ENCODE measurements around the gene PRR35. TPM values are rescaled to one million over a fixed set of nuclear protein-coding genes. Genes with fewer than 3 reads are reported as not detected.

PRR35 gene
- total RNA-seq, 1 experiment from 2014 or later = 0.28 TPM

DNA sequence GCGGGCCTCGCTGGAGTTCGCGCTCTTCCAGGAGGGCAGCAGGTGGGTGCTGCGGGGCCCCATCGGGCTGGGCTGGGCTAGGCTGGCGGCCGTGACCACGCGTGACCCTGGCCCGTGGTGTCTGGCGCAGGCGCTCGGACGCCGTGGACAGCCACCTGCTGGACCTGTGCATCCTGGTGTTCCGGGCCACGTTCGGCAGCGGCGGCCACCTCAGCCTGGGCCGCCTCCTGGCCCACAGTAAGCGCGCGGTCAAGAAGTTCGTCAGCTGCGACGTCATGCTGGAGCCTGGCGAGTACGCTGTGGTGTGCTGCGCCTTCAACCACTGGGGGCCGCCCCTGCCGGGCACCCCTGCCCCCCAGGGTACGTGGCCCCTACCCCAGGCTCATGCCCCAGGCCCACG, 8.0 kb upstream of the PRR35 start:
- Histone ChIP-seq H3K27me3 (ENCODE audit: control insufficient read depth, insufficient read depth, low read length) (no peaks in the 10 kb centered on the region), H3K36me3 (replicated peaks; ENCODE audit: control insufficient read depth, insufficient read depth, low read length) (no peaks in the 10 kb centered on the region), H3K4me3 (ENCODE audit: insufficient read depth, low read depth, low read length) (no peak overlapping the region)
- DNase-seq = no peak

GRCh38 chr16:553601-554296, 6.4 kb upstream of the PRR35 start:
- Histone ChIP-seq H3K27me3 (ENCODE audit: control insufficient read depth, insufficient read depth, low read length) (peaks cover under 1% of the 10 kb centered on the region; the same call in 1 of the 2 replicates), H3K36me3 (replicated peaks; ENCODE audit: control insufficient read depth, insufficient read depth, low read length) (no peaks in the 10 kb centered on the region), H3K4me3 (ENCODE audit: insufficient read depth, low read depth, low read length) (no peak overlapping the region)
- no peak for DNase-seq

DNA sequence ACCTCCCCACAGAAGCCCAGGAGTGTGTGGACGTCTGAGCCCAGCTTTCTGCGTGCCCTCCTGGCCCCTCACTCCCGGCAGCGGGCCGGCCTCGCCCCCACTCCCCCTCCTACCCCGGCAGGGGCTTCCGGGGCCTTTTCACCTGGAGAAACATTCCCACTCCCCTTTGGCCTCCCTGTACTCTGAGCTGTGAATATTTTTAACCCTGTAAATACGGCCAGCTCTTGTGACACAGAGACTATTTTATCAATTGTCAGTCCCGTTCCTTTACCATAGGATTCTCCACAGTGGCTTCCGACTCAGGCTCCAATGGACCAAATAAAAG, 5.9 kb upstream of the PRR35 start:
- H3K4me3 ChIP-seq (ENCODE audit: insufficient read depth, low read depth, low read length) = no peak overlapping the region
- DNase-seq = no peak
- no peaks in the 10 kb centered on the region for H3K36me3 ChIP-seq (replicated peaks; ENCODE audit: control insufficient read depth, insufficient read depth, low read length)
- peaks cover 6% of the 10 kb centered on the region for H3K27me3 ChIP-seq (ENCODE audit: control insufficient read depth, insufficient read depth, low read length)

DNA sequence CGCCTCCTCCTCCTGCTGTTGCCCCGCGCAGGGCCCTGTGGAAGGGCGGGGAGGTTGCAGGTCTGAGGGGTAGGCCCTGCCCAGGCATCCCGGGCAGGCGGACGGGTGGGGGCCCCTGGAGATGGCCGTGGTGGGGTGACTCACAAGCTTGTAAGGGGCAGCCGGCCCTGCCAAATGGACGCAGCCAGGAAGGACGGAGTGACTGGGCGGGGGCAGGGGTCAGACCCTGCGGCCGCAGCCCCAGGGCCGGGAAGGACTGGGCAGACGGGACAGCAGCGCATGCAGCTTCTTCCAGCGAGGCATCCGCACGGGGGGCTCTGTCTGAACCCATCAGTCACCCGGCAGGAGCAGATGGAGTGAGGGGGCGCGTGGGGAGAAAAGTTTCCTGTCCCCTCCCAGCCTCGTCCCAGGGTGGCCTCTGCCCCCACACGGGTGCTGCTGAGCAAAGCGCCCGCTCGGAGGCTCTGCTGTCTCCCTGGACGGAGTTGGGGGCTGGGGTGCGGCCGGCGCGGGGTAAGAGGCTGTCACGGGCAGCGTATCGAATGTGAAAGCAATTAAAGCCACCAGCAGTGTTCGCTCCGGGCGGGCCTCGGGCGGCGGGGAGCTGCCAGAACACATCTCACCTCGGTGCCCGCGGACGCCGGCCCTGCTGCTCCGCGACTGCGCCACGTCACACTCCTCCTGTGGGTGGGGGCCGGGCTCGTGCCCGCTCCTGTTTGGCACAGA, 5.4 kb upstream of the PRR35 start:
- Histone ChIP-seq H3K27me3 (ENCODE audit: control insufficient read depth, insufficient read depth, low read length) (peaks cover 11% of the 10 kb centered on the region), H3K36me3 (replicated peaks; ENCODE audit: control insufficient read depth, insufficient read depth, low read length) (no peaks in the 10 kb centered on the region), H3K4me3 (ENCODE audit: insufficient read depth, low read depth, low read length) (no peak overlapping the region)
- peak; percentile 76 for DNase-seq

- no peaks in the 10 kb centered on the region for H3K36me3 ChIP-seq (replicated peaks; ENCODE audit: control insufficient read depth, insufficient read depth, low read length)
- H3K27me3 ChIP-seq (ENCODE audit: control insufficient read depth, insufficient read depth, low read length) = peaks cover 17% of the 10 kb centered on the region
- no peak overlapping the region for H3K4me3 ChIP-seq (ENCODE audit: insufficient read depth, low read depth, low read length)
- peak; percentile 81 for DNase-seq
These were observed 4.4 kb upstream of the PRR35 start for GRCh38 chr16:555528-556473.

- H3K27me3 ChIP-seq (ENCODE audit: control insufficient read depth, insufficient read depth, low read length) = peaks cover 25% of the 10 kb centered on the region
- no peaks in the 10 kb centered on the region for H3K36me3 ChIP-seq (replicated peaks; ENCODE audit: control insufficient read depth, insufficient read depth, low read length)
- DNase-seq = peak; percentile 82
- no peak overlapping the region for H3K4me3 ChIP-seq (ENCODE audit: insufficient read depth, low read depth, low read length)
These were observed 3.6 kb upstream of the PRR35 start for GRCh38 chr16:556474-557173.

DNA sequence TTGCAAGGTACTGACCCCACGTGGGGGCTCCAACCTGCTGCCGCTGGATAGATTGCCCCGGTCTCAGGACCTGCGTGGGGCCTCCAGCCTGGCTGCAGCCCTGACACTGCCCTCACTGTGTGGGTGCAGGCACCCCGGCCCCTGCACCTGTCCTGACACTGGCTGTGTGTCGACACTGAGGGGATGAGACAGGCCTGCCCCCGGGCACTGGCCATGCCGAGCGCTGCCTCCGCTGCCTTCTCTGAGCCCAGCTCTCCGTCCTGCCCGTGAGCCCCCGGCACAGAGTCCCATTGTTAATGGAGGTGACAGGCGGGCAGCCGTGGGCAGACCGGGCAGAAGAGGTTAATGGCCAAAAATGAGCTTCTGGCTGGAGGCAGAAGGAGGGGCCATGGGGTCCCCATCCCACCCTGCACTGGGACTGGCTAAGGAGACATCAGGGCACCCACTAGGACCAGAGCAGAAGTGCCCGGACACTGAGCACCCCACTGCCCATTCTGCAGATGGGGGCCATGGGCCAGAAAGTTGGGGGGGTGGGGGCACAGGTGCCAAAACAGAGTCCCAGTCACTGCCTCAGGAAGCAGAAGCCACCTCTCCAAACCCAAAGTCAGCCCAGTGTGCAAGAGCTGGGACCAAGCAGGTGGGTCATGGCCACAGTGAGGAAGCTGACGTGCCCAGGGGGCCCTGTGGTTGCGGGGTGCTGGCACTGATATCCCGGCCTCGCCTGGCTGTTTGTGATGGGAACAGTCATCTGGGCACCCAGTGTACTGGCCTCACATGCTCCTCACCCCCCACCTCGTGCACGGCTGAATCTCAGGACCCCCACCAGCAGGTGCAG, 2.5 kb upstream of the PRR35 start:
- Histone ChIP-seq H3K36me3 (replicated peaks; ENCODE audit: control insufficient read depth, insufficient read depth, low read length) (no peaks in the 10 kb centered on the region), H3K27me3 (ENCODE audit: control insufficient read depth, insufficient read depth, low read length) (peaks cover 26% of the 10 kb centered on the region), H3K4me3 (ENCODE audit: insufficient read depth, low read depth, low read length) (no peak overlapping the region)
- DNase-seq = peak; percentile 72

- DNase-seq = peak; percentile 75
- Histone ChIP-seq H3K27me3 (ENCODE audit: control insufficient read depth, insufficient read depth, low read length) (peaks cover 26% of the 10 kb centered on the region), H3K36me3 (replicated peaks; ENCODE audit: control insufficient read depth, insufficient read depth, low read length) (no peaks in the 10 kb centered on the region), H3K4me3 (ENCODE audit: insufficient read depth, low read depth, low read length) (no peak overlapping the region)
These were observed 1.7 kb upstream of the PRR35 start for GRCh38 chr16:558298-559020.

DNA sequence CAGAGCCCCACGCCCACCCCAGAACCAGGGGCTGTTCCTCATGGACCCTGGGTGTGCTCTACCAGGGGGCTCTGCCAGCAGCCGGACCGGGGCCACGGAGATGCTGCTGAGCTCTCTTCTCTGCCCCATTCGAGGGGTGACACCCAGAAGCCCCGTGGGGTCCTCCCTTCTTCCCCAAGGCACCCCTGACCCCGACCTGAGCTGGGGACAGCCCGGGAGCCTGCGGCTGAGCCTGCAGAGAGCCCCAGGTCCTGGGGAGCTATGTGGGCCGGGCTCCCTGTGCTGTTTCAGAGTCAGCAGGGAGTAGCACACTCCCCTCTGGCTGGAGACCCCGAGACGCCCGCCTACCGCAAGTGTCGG, 1.2 kb upstream of the PRR35 start:
- Histone ChIP-seq H3K27me3 (ENCODE audit: control insufficient read depth, insufficient read depth, low read length) (peaks cover 26% of the 10 kb centered on the region), H3K4me3 (ENCODE audit: insufficient read depth, low read depth, low read length) (no peak overlapping the region), H3K36me3 (replicated peaks; ENCODE audit: control insufficient read depth, insufficient read depth, low read length) (no peaks in the 10 kb centered on the region)
- no peak for DNase-seq

DNA sequence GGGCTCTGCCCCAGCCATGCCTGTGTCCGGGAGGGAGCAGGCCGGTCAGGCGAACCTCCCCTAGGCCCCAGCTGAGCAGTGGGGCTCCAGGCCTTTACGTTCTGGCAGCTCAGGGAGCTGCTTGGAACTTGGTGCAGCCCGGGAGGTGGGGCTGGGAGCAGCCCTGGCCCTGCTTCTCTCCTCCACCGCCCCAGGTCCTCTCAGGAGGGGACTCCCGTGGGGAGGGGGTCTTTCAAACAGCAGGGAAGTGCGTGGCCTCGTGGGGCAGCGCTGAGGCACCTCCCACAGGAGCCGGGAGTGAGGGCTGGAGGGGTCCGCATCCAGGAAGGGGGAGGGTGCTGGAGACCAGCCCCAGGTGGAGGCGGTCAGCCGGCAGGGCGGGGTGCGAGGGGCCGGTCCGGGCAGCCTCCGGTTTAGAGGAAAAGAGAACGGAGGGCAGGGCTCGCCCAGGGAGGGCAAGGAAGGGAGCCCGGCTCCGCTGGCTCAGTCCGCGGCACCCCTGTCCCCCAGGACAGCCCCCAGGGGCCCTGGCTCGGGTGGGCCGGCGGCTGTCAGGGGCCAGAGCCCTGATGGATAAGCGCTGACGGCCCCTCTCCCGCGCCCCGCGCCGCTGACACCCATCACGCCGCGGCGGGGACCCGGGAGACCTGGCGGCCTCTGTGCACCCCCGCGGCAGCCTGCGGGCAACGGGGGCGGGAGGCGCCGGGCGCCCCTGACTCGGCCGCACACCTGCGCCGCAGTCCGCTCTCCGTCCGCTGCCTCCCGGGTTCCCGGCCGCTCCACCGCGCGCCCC, 587 bp upstream of the PRR35 start:
- Histone ChIP-seq H3K4me3 (ENCODE audit: insufficient read depth, low read depth, low read length) (peak overlapping the region; percentile 28; the same call in 1 of the 2 replicates), H3K36me3 (replicated peaks; ENCODE audit: control insufficient read depth, insufficient read depth, low read length) (no peaks in the 10 kb centered on the region), H3K27me3 (ENCODE audit: control insufficient read depth, insufficient read depth, low read length) (peaks cover 26% of the 10 kb centered on the region)
- peak; percentile 92 for DNase-seq

DNA sequence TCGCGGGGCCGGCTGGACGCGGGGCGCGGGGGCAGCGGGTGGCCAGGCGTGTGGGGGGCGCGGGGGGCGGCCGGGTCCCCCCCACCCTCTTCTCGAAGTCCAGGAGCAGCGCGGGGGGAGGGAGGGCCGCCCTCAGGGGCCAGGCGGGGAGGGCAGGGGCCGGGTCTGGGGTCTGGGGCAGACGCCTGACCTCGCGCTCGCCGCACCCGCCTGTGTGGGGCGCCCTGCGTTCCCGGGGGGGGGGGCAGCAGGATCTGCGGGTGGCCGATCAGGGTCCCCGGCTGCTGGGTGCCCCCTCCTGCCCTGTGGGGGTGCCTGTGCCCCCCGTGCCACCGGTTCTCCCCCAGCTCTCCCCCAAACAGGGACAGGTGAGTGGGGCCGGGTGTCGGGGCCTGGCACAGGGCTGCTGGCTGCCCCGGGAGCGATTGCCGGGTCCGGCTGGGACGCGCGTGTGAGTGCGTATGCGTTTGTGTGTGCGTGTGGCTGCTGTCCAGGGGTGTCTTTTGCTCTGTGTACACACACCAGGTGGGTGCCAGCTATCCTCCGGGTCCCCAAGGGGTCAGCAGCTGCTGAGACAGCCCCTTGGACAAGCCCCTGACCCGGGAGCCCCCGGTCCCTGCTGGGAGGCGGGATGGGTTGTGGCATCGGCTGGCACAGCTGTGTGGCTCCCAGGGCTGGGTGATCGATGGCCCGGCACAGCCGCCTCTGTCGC, 663 bp downstream of the PRR35 start:
- H3K27me3 ChIP-seq (ENCODE audit: control insufficient read depth, insufficient read depth, low read length) = peaks cover 26% of the 10 kb centered on the region
- DNase-seq = peak; percentile 94
- H3K36me3 ChIP-seq (replicated peaks; ENCODE audit: control insufficient read depth, insufficient read depth, low read length) = no peaks in the 10 kb centered on the region
- no peak overlapping the region for H3K4me3 ChIP-seq (ENCODE audit: insufficient read depth, low read depth, low read length)

GRCh38 chr16:561413-561794, 1.2 kb downstream of the PRR35 start:
- Histone ChIP-seq H3K4me3 (ENCODE audit: insufficient read depth, low read depth, low read length) (no peak overlapping the region), H3K27me3 (ENCODE audit: control insufficient read depth, insufficient read depth, low read length) (peaks cover 26% of the 10 kb centered on the region), H3K36me3 (replicated peaks; ENCODE audit: control insufficient read depth, insufficient read depth, low read length) (no peaks in the 10 kb centered on the region)
- no peak for DNase-seq

All from H7 (cell line).